CD4-positive, alpha-beta T cell (primary cell): ENCODE data around the gene CCNO. TPM values are rescaled to one million over a fixed set of nuclear protein-coding genes. Genes with fewer than 3 reads are reported as not detected.

Experiments used
- ATAC-seq: fragments of 200-7000 bp; cut with Tn5 transposase; one replicate; pipeline ENCODE4 v1.10.0; 2022; ENCODE audit warnings: mild to moderate bottlenecking; ENCODE audit not compliant: poor library complexity
- CTCF ChIA-PET: fragments of 350-600 bp; sonication (Branson Sonifier 250); formaldehyde crosslinking; loops from one replicate; lab custom pipeline; 2021; ENCODE audit warnings: antibody characterized with exemption, inconsistent platforms; lab: Charles Lee
- POLR2A ChIA-PET: fragments of 350-600 bp; sonication (Branson Sonifier 250); formaldehyde crosslinking; loops from one replicate; lab custom pipeline; 2021; ENCODE audit warnings: antibody characterized with exemption, inconsistent platforms; lab: Charles Lee
- DNase-seq, 14 experiments: peaks; one replicate each; pipeline ENCODE4 v3.0.0-alpha.2; 2013 to 2020; ENCODE audit warnings: mixed read lengths in 2 of 14
- H3K27ac ChIP-seq, 2 donors: one replicate each; pipeline versions ENCODE4 v1.5.1 to v1.7.0; 2013; ENCODE audit warnings: low read length in 2 of 2, low read depth in 1 of 2, mild to moderate bottlenecking in 1 of 2
- H3K27me3 ChIP-seq, 2 experiments: 1 replicate in 1 of 2; 2 replicates in 1 of 2; pipeline versions ENCODE4 v1.6.1 to v1.7.0; 2013; ENCODE audit warnings: low read length in 2 of 2, control low read depth in 1 of 2, mild to moderate bottlenecking in 1 of 2, moderate library complexity in 1 of 2; ENCODE audit not compliant: insufficient read depth in 2 of 2, control insufficient read depth in 1 of 2
- H3K36me3 ChIP-seq: one replicate; pipeline ENCODE4 v1.6.1; 2013; ENCODE audit warnings: low read length, control low read depth; ENCODE audit not compliant: insufficient read depth
- H3K4me1 ChIP-seq: one replicate; pipeline ENCODE4 v1.6.1; 2013; ENCODE audit warnings: low read length, control low read depth; ENCODE audit not compliant: insufficient read depth
- H3K4me3 ChIP-seq: one replicate; pipeline ENCODE4 v1.5.1; 2013; ENCODE audit warnings: mild to moderate bottlenecking, low read length, moderate library complexity
- H3K9me3 ChIP-seq, 2 experiments: 1 replicate in 1 of 2; 2 replicates in 1 of 2; pipeline versions ENCODE4 v1.6.1 to v1.7.0; 2013; ENCODE audit warnings: low read length in 2 of 2, mild to moderate bottlenecking in 2 of 2, control low read depth in 1 of 2, moderate library complexity in 1 of 2; ENCODE audit not compliant: control insufficient read depth in 1 of 2, insufficient read depth in 1 of 2
- H3K27ac Mint-ChIP-seq: one replicate; pipeline ENCODE4 v1.8.0; 2020; ENCODE audit warnings: mixed read lengths
- H3K27me3 Mint-ChIP-seq: one replicate; pipeline ENCODE4 v1.8.0; 2021; ENCODE audit warnings: mixed read lengths
- H3K36me3 Mint-ChIP-seq: one replicate; pipeline ENCODE4 v1.8.0; 2021; ENCODE audit warnings: low read depth, mixed read lengths
- H3K4me1 Mint-ChIP-seq: one replicate; pipeline ENCODE4 v1.8.0; 2021; ENCODE audit warnings: low read depth, mixed read lengths
- H3K4me3 Mint-ChIP-seq: one replicate; pipeline ENCODE4 v1.8.0; 2020; ENCODE audit warnings: mild to moderate bottlenecking, mixed read lengths
- H3K9me3 Mint-ChIP-seq: one replicate; pipeline ENCODE4 v1.8.0; 2020; ENCODE audit warnings: mixed read lengths
- intact Hi-C, 2 experiments: fragments of 100-400 bp; cut with DNase I in 1 of 2; cut with micrococcal nuclease in 1 of 2; formaldehyde crosslinking; loops; one replicate each; pipeline versions ENCODE4 v1.15.1 to v1.9.0; 2023 to 2025; cut with DNase I, micrococcal nuclease
- total RNA-seq, 174 experiments: library from RNA in 2 of 174; stranded (reverse) in 2 of 174; gene quantifications; one replicate each; pipeline ENCODE4 v1.2.3 and lab custom pipeline; 2021 to 2026
- TF ChIP-seq, protein P1 (sequence below): fragments of 200-600 bp; IDR thresholded peaks from one replicate; pipeline ENCODE4 v1.8.0; 2022; ENCODE audit warnings: antibody characterized with exemption, mild to moderate bottlenecking

The CCNO gene
- total RNA-seq, 2 experiments from 2014 or later = not detected

DNA sequence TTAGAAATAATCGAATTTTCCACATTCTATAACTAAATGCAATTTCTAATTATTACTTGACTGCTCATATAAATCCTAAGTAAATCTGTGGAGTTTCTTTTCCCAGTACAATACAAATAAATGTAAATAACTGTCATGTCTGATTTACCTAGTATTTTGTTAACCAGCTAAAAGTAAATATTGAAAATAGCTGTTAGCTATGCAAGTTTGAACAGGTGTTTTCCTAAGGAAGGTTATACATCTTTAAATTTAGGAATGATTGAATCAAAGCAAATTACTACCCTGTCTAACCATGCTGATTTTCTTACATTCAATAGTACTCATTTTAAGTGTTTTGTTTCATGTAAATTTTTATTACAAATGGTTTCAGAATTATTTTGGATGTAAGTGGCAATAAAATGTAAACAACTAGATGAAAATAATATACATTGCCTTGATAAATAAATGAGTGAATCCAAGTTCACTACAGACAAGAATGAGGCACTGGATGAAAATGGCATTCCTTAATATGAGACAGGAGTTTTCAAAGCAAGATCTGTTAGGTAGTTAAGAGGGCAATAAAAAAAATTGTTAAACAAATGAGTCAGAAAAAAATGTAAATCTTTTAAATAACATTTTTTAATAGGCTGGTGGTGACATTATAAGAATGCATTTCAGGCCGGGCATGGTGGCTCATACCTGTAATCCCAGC is 22.1 kb downstream of the CCNO start:
- H3K9me3 Mint-ChIP-seq = no peaks in the 10 kb centered on the region
- no peak for ATAC-seq
- Histone ChIP-seq H3K4me3 (no peak overlapping the region), H3K4me1 (no peaks in the 10 kb centered on the region), H3K9me3 (no peaks in the 10 kb centered on the region), H3K27me3 (peaks cover 0 to 2% of the 10 kb centered on the region in 2 experiments), H3K36me3 (no peaks in the 10 kb centered on the region), H3K27ac (no peak overlapping the region)
- intact Hi-C loops = no loop called here
- DNase-seq = no peak
- no peaks in the 10 kb centered on the region for H3K36me3 Mint-ChIP-seq
- no peak overlapping the region for H3K27ac Mint-ChIP-seq
- H3K4me1 Mint-ChIP-seq = no peaks in the 10 kb centered on the region
- POLR2A ChIA-PET = no interaction called here
- CTCF ChIA-PET = no interaction called here
- TF ChIP-seq, protein P1, sequence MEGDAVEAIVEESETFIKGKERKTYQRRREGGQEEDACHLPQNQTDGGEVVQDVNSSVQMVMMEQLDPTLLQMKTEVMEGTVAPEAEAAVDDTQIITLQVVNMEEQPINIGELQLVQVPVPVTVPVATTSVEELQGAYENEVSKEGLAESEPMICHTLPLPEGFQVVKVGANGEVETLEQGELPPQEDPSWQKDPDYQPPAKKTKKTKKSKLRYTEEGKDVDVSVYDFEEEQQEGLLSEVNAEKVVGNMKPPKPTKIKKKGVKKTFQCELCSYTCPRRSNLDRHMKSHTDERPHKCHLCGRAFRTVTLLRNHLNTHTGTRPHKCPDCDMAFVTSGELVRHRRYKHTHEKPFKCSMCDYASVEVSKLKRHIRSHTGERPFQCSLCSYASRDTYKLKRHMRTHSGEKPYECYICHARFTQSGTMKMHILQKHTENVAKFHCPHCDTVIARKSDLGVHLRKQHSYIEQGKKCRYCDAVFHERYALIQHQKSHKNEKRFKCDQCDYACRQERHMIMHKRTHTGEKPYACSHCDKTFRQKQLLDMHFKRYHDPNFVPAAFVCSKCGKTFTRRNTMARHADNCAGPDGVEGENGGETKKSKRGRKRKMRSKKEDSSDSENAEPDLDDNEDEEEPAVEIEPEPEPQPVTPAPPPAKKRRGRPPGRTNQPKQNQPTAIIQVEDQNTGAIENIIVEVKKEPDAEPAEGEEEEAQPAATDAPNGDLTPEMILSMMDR = no peak
- no peak overlapping the region for H3K4me3 Mint-ChIP-seq
- H3K27me3 Mint-ChIP-seq = peaks cover 16% of the 10 kb centered on the region

GRCh38 chr5:55205001-55205400 is 28.4 kb downstream of the CCNO start:
- intact Hi-C loops = no loop called here
- Histone ChIP-seq H3K36me3 (no peaks in the 10 kb centered on the region), H3K9me3 (no peaks in the 10 kb centered on the region), H3K4me1 (no peaks in the 10 kb centered on the region), H3K27ac (no peak overlapping the region), H3K27me3 (no peaks in the 10 kb centered on the region), H3K4me3 (no peak overlapping the region)
- ChIA-PET POLR2A (interaction anchor here (0.6 kb wide), 1 partner anchor 1141 kb away, joined by 4 read pairs; no protein-coding TSS in a partner anchor), CTCF (no interaction called here)
- H3K4me1 Mint-ChIP-seq = no peaks in the 10 kb centered on the region
- H3K4me3 Mint-ChIP-seq = no peak overlapping the region
- no peaks in the 10 kb centered on the region for H3K9me3 Mint-ChIP-seq
- no peak overlapping the region for H3K27ac Mint-ChIP-seq
- ATAC-seq (no peak), DNase-seq (no peak)
- no peaks in the 10 kb centered on the region for H3K36me3 Mint-ChIP-seq
- TF ChIP-seq, protein P1 = no peak
- H3K27me3 Mint-ChIP-seq = peaks cover 55% of the 10 kb centered on the region

DNA sequence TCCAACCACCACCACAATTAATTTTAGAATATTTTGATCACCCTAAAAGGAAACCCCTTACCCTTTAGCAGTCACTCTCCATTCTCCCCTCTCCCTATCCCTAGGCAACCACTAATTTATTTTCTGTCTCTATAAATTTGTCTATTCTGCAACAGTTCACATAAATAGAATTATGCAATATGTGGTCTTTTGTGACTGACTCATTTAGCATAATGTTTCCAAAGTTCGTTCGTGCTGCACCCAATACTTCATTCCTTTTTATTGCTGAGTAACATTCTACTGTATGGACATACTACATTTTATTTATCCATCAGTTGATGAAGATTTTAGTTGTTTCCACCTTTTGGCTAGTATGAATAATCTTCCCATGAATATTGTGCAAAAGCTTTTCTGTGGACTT is 42.2 kb downstream of the CCNO start:
- H3K27me3 Mint-ChIP-seq = peaks cover 78% of the 10 kb centered on the region
- peaks cover 21 to 59% of the 10 kb centered on the region in 2 experiments for H3K27me3 ChIP-seq
- H3K9me3 Mint-ChIP-seq = no peaks in the 10 kb centered on the region
- no peak overlapping the region for H3K4me3 Mint-ChIP-seq
- no peak overlapping the region for H3K27ac Mint-ChIP-seq
- ChIA-PET POLR2A (no interaction called here), CTCF (interaction anchor here (0.7 kb wide), 1 partner anchor 20 kb away, joined by 3 read pairs; no protein-coding TSS in a partner anchor)
- no peaks in the 10 kb centered on the region for H3K9me3 ChIP-seq
- no peak overlapping the region for H3K27ac ChIP-seq
- no peak for DNase-seq
- TF ChIP-seq, protein P1 = no peak
- no peaks in the 10 kb centered on the region for H3K36me3 Mint-ChIP-seq
- H3K4me1 Mint-ChIP-seq = no peaks in the 10 kb centered on the region
- intact Hi-C loops = no loop called here
- no peaks in the 10 kb centered on the region for H3K36me3 ChIP-seq
- no peak for ATAC-seq
- H3K4me3 ChIP-seq = no peak overlapping the region
- no peaks in the 10 kb centered on the region for H3K4me1 ChIP-seq
